Panc1 (cell line): ENCODE measurements around the gene FLT1. TPM values are rescaled to one million over a fixed set of nuclear protein-coding genes. Genes with fewer than 3 reads are reported as not detected.

ENCODE experiments used
- ATAC-seq: fragments of 200-7000 bp; cut with Tn5 transposase; 2 replicates; pipeline ENCODE4 v1.9.1; 2020; ENCODE audit warnings: mild to moderate bottlenecking, moderate library complexity
- BruUV-seq: library from RNA; stranded (reverse); fragments of 400-500 nt; replicated peaks from 2 replicates; lab custom pipeline; 2021; lab: Mats Ljungman, UMichigan
- CTCF ChIA-PET: fragments of 300-600 bp; sonication (Branson Sonifier 250); formaldehyde crosslinking; loops from one replicate; lab custom pipeline; 2022; ENCODE audit warnings: antibody characterized with exemption; lab: Charles Lee
- POLR2A ChIA-PET: fragments of 300-600 bp; sonication (Branson Sonifier 250); formaldehyde crosslinking; loops from one replicate; lab custom pipeline; 2022; ENCODE audit warnings: antibody characterized with exemption; lab: Charles Lee
- DNase-seq: peaks from one replicate; pipeline ENCODE4 v3.0.0-alpha.2; 2010; ENCODE audit warnings: low read depth, low spot score
- H3K27ac ChIP-seq: 2 replicates; pipeline ENCODE4 v1.5.1; 2011; ENCODE audit warnings: mild to moderate bottlenecking, low read length, inconsistent platforms
- H3K27me3 ChIP-seq: fragments of 200-500 bp; sonication (Bioruptor generic); 2 replicates; pipeline ENCODE4 v1.6.0; 2014; ENCODE audit warnings: low read length, inconsistent platforms; ENCODE audit not compliant: control insufficient read depth, insufficient read depth
- H3K36me3 ChIP-seq: fragments of 200-500 bp; sonication (Bioruptor generic); 2 replicates; pipeline ENCODE4 v1.5.1; 2014; ENCODE audit warnings: inconsistent platforms, mild to moderate bottlenecking, low read length, moderate library complexity; ENCODE audit not compliant: control insufficient read depth, insufficient read depth
- H3K4me1 ChIP-seq: 2 replicates; pipeline ENCODE4 v1.5.1; 2011; ENCODE audit warnings: inconsistent platforms, mild to moderate bottlenecking, low read length, moderate library complexity; ENCODE audit not compliant: control insufficient read depth, insufficient read depth
- H3K4me3 ChIP-seq, 2 experiments: 2 replicates each; pipeline ENCODE4 v1.5.1; 2011 to 2012; ENCODE audit warnings: low read depth in 2 of 2, low read length in 2 of 2, mild to moderate bottlenecking in 2 of 2, inconsistent platforms in 1 of 2, moderate library complexity in 1 of 2
- H3K9me3 ChIP-seq: fragments of 200-500 bp; sonication (Bioruptor generic); 2 replicates; pipeline ENCODE4 v1.5.1; 2014; ENCODE audit warnings: low read depth, mild to moderate bottlenecking, inconsistent platforms, low read length, moderate library complexity; ENCODE audit not compliant: control insufficient read depth, insufficient read depth
- CTCF ChIP-seq: fragments of 450-650 bp; IDR thresholded peaks from 2 replicates; pipeline ENCODE4 v1.5.1; 2017; ENCODE audit warnings: mild to moderate bottlenecking
- POLR2AphosphoS5 ChIP-seq: IDR thresholded peaks from 2 replicates; pipeline ENCODE4 v1.6.1; 2012; ENCODE audit warnings: mild to moderate bottlenecking, low read depth, low read length, moderate library complexity
- REST ChIP-seq, 2 experiments: IDR thresholded peaks; 2 replicates each; pipeline ENCODE4 v1.6.1; 2011 to 2012; ENCODE audit warnings: low read depth in 2 of 2, control low read depth in 1 of 2, low read length in 1 of 2, mild to moderate bottlenecking in 1 of 2, moderate library complexity in 1 of 2; ENCODE audit not compliant: insufficient read depth in 1 of 2
- SIN3A ChIP-seq: IDR thresholded peaks from 2 replicates; pipeline ENCODE4 v1.6.1; 2012; ENCODE audit warnings: low read depth, mild to moderate bottlenecking, low read length, moderate library complexity, borderline replicate concordance; ENCODE audit not compliant: insufficient read depth
- TCF7L2 ChIP-seq: IDR thresholded peaks from 2 replicates; pipeline ENCODE4 v1.6.1; 2011; ENCODE audit warnings: mild to moderate bottlenecking, low read depth, low read length, inconsistent platforms
- in situ Hi-C: cut with HindIII; loops from 2 replicates; pipeline ENCODE4 v1.10.0; 2016; ENCODE audit warnings: low sequenced_read_pairs, low pct_unique_long_range_greater_than_20kb
- intact Hi-C: fragments of 100-400 bp; cut with micrococcal nuclease; formaldehyde crosslinking; loops from one replicate; pipeline ENCODE4 v1.10.0; 2022; ENCODE audit not compliant: unreplicated experiment
- total RNA-seq: library from RNA; stranded (reverse); gene quantifications from one replicate; pipeline ENCODE4 v1.2.1, GENCODE V29; 2021; ENCODE audit not compliant: unreplicated experiment

The FLT1 gene
- total RNA-seq, 1 experiment from 2014 or later = 0.15 TPM

- no peak for TF ChIP-seq POLR2AphosphoS5
- ChIA-PET POLR2A (no interaction called here), CTCF (interaction anchor here (0.6 kb wide), 1 partner anchor 199 kb away, joined by 3 read pairs; no protein-coding TSS in a partner anchor)
- no peaks in the 10 kb centered on the region; the same call in 1 of the 2 replicates for H3K27me3 ChIP-seq
- no peak for ATAC-seq
- no peaks in the 10 kb centered on the region for H3K4me1 ChIP-seq
- no peak overlapping the region for H3K4me3 ChIP-seq
- BruUV-seq = no TSS peak
- H3K36me3 ChIP-seq = no peaks in the 10 kb centered on the region
- intact Hi-C loops = no loop called here
- DNase-seq = no peak
- in situ Hi-C loops = no loop called here
- no peak overlapping the region for H3K27ac ChIP-seq
- H3K9me3 ChIP-seq = no peaks in the 10 kb centered on the region
Measured at GRCh38 chr13:28510542-28510941, 15.6 kb upstream of the FLT1 start.

GRCh38 chr13:28510066-28510465 is 15.1 kb upstream of the FLT1 start:
- Histone ChIP-seq H3K9me3 (no peaks in the 10 kb centered on the region), H3K36me3 (no peaks in the 10 kb centered on the region), H3K27me3 (no peaks in the 10 kb centered on the region; the same call in 1 of the 2 replicates), H3K27ac (no peak overlapping the region), H3K4me1 (no peaks in the 10 kb centered on the region), H3K4me3 (no peak overlapping the region)
- CTCF ChIA-PET = interaction anchor here (0.6 kb wide), 1 partner anchor 199 kb away, joined by 3 read pairs; no protein-coding TSS in a partner anchor
- in situ Hi-C loops (no loop called here), intact Hi-C loops (no loop called here)
- POLR2A ChIA-PET = interaction anchor here (0.5 kb wide), 1 partner anchor 161 kb away, joined by 5 read pairs; no protein-coding TSS in a partner anchor
- no peak for DNase-seq
- TF ChIP-seq TCF7L2 (no peak), CTCF (no peak), SIN3A (no peak), POLR2AphosphoS5 (no peak), REST (IDR thresholded peaks at IDR 0.05; ENCODE audit: insufficient read depth in 1 of 2, low read depth in 2 of 2, low read length in 1 of 2) (no peak)
- BruUV-seq = no TSS peak
- ATAC-seq = no peak

- in situ Hi-C loops = no loop called here
- no peaks in the 10 kb centered on the region for H3K4me1 ChIP-seq
- ATAC-seq (no peak), DNase-seq (no peak)
- no peak overlapping the region for H3K27ac ChIP-seq
- H3K9me3 ChIP-seq = no peaks in the 10 kb centered on the region
- BruUV-seq = no TSS peak
- POLR2A ChIA-PET = no interaction called here
- no peak overlapping the region for H3K4me3 ChIP-seq
- CTCF ChIA-PET = interaction anchor here (0.5 kb wide), 1 partner anchor 460 kb away, joined by 3 read pairs; no protein-coding TSS in a partner anchor
- no peaks in the 10 kb centered on the region for H3K36me3 ChIP-seq
- TF ChIP-seq TCF7L2 (no peak), POLR2AphosphoS5 (no peak), SIN3A (no peak), REST (IDR thresholded peaks at IDR 0.05; ENCODE audit: insufficient read depth in 1 of 2, low read depth in 2 of 2, low read length in 1 of 2) (no peak), CTCF (no peak)
- no peaks in the 10 kb centered on the region; the same call in 1 of the 2 replicates for H3K27me3 ChIP-seq
- intact Hi-C loops = no loop called here
Measured at GRCh38 chr13:28505543-28506135, 10.7 kb upstream of the FLT1 start.
